ENCODE measurements around the gene SAP30BP.

SAP30BP gene

GRCh38 chr17:75684924-75685323, 17.8 kb downstream of the SAP30BP start:
- TF ChIP-seq CTCF (conservative IDR thresholded peaks at IDR 0.05; ENCODE audit: low read length): no peak
- no peak overlapping the region for H3K4me3 ChIP-seq (ENCODE audit: low read length)
- DNase-seq (ENCODE audit: low read depth): peak; percentile 82

- DNase-seq (ENCODE audit: low read depth): peak; percentile 67
- no peak for TF ChIP-seq CTCF (conservative IDR thresholded peaks at IDR 0.05; ENCODE audit: low read length)
Observed at GRCh38 chr17:75685499-75685898, 18.4 kb downstream of the SAP30BP start.

GRCh38 chr17:75688209-75688825, 21.2 kb downstream of the SAP30BP start:
- no peak overlapping the region for H3K4me3 ChIP-seq (ENCODE audit: low read length)
- DNase-seq (ENCODE audit: low read depth): peak; percentile 72
- TF ChIP-seq CTCF (conservative IDR thresholded peaks at IDR 0.05; ENCODE audit: low read length): no peak

More at GRCh38 chr17:75685499-75685898, 18.4 kb downstream of the SAP30BP start:
- no peak overlapping the region for H3K4me3 ChIP-seq (ENCODE audit: low read length)

GRCh38 chr17:75689441-75689873, 22.3 kb downstream of the SAP30BP start:
- TF ChIP-seq CTCF (conservative IDR thresholded peaks at IDR 0.05; ENCODE audit: low read length): no peak
- H3K4me3 ChIP-seq (ENCODE audit: low read length): no peak overlapping the region
- DNase-seq (ENCODE audit: low read depth): no peak

- no peak for TF ChIP-seq CTCF (conservative IDR thresholded peaks at IDR 0.05; ENCODE audit: low read length)
- no peak overlapping the region for H3K4me3 ChIP-seq (ENCODE audit: low read length)
- peak; percentile 33 for DNase-seq (ENCODE audit: low read depth)
Observed at GRCh38 chr17:75691371-75691791, 24.2 kb downstream of the SAP30BP start.

- DNase-seq (ENCODE audit: low read depth): no peak
- no peak for TF ChIP-seq CTCF (conservative IDR thresholded peaks at IDR 0.05; ENCODE audit: low read length)
- H3K4me3 ChIP-seq (ENCODE audit: low read length): no peak overlapping the region
Observed at GRCh38 chr17:75691801-75692626, 24.9 kb downstream of the SAP30BP start.

GRCh38 chr17:75692976-75693375, 25.8 kb downstream of the SAP30BP start:
- no peak for TF ChIP-seq CTCF (conservative IDR thresholded peaks at IDR 0.05; ENCODE audit: low read length)
- no peak for DNase-seq (ENCODE audit: low read depth)
- H3K4me3 ChIP-seq (ENCODE audit: low read length): no peak overlapping the region

All from AG10803 (cell line).